T-cell (primary cell): ENCODE data around the gene SRCIN1. TPM values are rescaled to one million over a fixed set of nuclear protein-coding genes. Genes with fewer than 3 reads are reported as not detected.

Source experiments
- ATAC-seq, 4 experiments: fragments of 200-7000 bp in 3 of 4; fragments of 150-1000 bp in 1 of 4; cut with Tn5 transposase; replicated peaks in 1 of 4; 1 replicate in 3 of 4; 2 replicates in 1 of 4; pipeline ENCODE4 v1.10.0; 2021; ENCODE audit warnings: moderate library complexity in 3 of 4, mild to moderate bottlenecking in 2 of 4, moderate number of reproducible peaks in 1 of 4
- CTCF ChIA-PET, 2 donors: fragments of 300-600 bp; sonication (Branson Sonifier 250); formaldehyde crosslinking; loops; one replicate each; lab custom pipeline; 2022; ENCODE audit warnings: antibody characterized with exemption in 2 of 2; lab: Charles Lee
- POLR2A ChIA-PET, 2 donors: fragments of 300-600 bp; sonication (Branson Sonifier 250); formaldehyde crosslinking; loops; one replicate each; lab custom pipeline; 2022; ENCODE audit warnings: antibody characterized with exemption in 2 of 2; lab: Charles Lee
- DNase-seq, 35 experiments: peaks; one replicate each; pipeline versions ENCODE4 v3.0.0 to v3.0.0-alpha.2; 2013 to 2023
- H3K27ac ChIP-seq: one replicate; pipeline ENCODE4 v1.5.1; 2013; ENCODE audit warnings: low read length
- H3K27me3 ChIP-seq, 2 experiments: replicated peaks in 1 of 2; 1 replicate in 1 of 2; 2 replicates in 1 of 2; pipeline versions ENCODE4 v1.6.1 to v1.7.0; 2013; ENCODE audit warnings: low read length in 1 of 2, mixed read lengths in 1 of 2; ENCODE audit not compliant: control insufficient read depth in 2 of 2, insufficient read depth in 2 of 2; ENCODE audit errors: extremely low read depth in 1 of 2
- H3K36me3 ChIP-seq, 2 donors: 1 replicate in 1 of 2; 2 replicates in 1 of 2; pipeline versions ENCODE4 v1.6.1 to v1.7.0; 2013; ENCODE audit warnings: low read length in 1 of 2; ENCODE audit not compliant: control insufficient read depth in 2 of 2, insufficient read depth in 1 of 2; ENCODE audit errors: extremely low read depth in 1 of 2
- H3K4me1 ChIP-seq, 2 experiments: 1 replicate in 1 of 2; 2 replicates in 1 of 2; pipeline versions ENCODE4 v1.6.1 to v1.7.0; 2013; ENCODE audit warnings: low read length in 2 of 2, mixed read lengths in 1 of 2; ENCODE audit not compliant: insufficient read depth in 2 of 2, control insufficient read depth in 1 of 2; ENCODE audit errors: extremely low read depth in 1 of 2
- H3K4me3 ChIP-seq, 2 donors: 1 replicate in 1 of 2; 2 replicates in 1 of 2; pipeline versions ENCODE4 v1.5.1 to v1.7.0; 2013; ENCODE audit warnings: mild to moderate bottlenecking in 2 of 2, low read length in 1 of 2, moderate library complexity in 1 of 2; ENCODE audit not compliant: control insufficient read depth in 1 of 2; ENCODE audit errors: extremely low read depth in 1 of 2
- H3K9me3 ChIP-seq: 2 replicates; pipeline ENCODE4 v1.7.0; 2013
- H3K27ac Mint-ChIP-seq, 2 donors: one replicate each; pipeline ENCODE4 v1.8.0; 2020 to 2021; ENCODE audit warnings: mild to moderate bottlenecking in 2 of 2, mixed read lengths in 2 of 2
- H3K27me3 Mint-ChIP-seq, 2 donors: one replicate each; pipeline ENCODE4 v1.8.0; 2021 to 2022; ENCODE audit warnings: mixed read lengths in 2 of 2
- H3K36me3 Mint-ChIP-seq: one replicate; pipeline ENCODE4 v1.8.0; 2021; ENCODE audit warnings: mixed read lengths
- H3K4me1 Mint-ChIP-seq, 3 donors: one replicate each; pipeline ENCODE4 v1.8.0; 2020 to 2022; ENCODE audit warnings: mixed read lengths in 3 of 3, mild to moderate bottlenecking in 1 of 3
- H3K4me3 Mint-ChIP-seq, 3 donors: one replicate each; pipeline ENCODE4 v1.8.0; 2020 to 2022; ENCODE audit warnings: mild to moderate bottlenecking in 3 of 3, mixed read lengths in 3 of 3, moderate library complexity in 3 of 3
- H3K9me3 Mint-ChIP-seq, 3 donors: one replicate each; pipeline ENCODE4 v1.8.0; 2020 to 2022; ENCODE audit warnings: mixed read lengths in 3 of 3
- WGBS: methylation state at CpG from one replicate; pipeline ENCODE4 v1.1.5; 2013; ENCODE audit warnings: missing lambda C conversion rate; ENCODE audit not compliant: insufficient coverage; 5-methylcytosine and 5-hydroxymethylcytosine counted together
- total RNA-seq, 35 experiments: library from RNA in 6 of 35; stranded (reverse) in 6 of 35; fragments of 120-200 nt in 1 of 35; gene quantifications; one replicate each; pipeline versions ENCODE4 v1.2.1 to v1.2.4 and lab custom pipeline; 2013 to 2026

SRCIN1 gene
- total RNA-seq, 5 donors from 2014 or later (not counting 1 experiment from before 2014, with no cell fraction given) = 0.13 to 0.85 (median 0.28) TPM; not detected in 1

- Histone ChIP-seq H3K9me3 (no peaks in the 10 kb centered on the region), H3K4me1 (no peaks in the 10 kb centered on the region), H3K36me3 (no peaks in the 10 kb centered on the region), H3K27me3 (peaks cover 0 to 70% of the 10 kb centered on the region in 2 experiments), H3K4me3 (no peak overlapping the region), H3K27ac (no peak overlapping the region)
- WGBS = 83% methylated on average over 6 of the region's 12 CpGs
- Mint-ChIP-seq H3K4me3 (no peak overlapping the region), H3K4me1 (no peaks in the 10 kb centered on the region), H3K27me3 (peaks cover 8 to 39% of the 10 kb centered on the region in 2 donors), H3K27ac (no peak overlapping the region), H3K36me3 (no peaks in the 10 kb centered on the region), H3K9me3 (no peaks in the 10 kb centered on the region)
- peak in 1 of 4 experiments; percentile 7 for ATAC-seq
- CTCF ChIA-PET = interaction anchor here in 1 of 2 donors (1.0 to 1.5 kb wide), 2 partner anchors 12 to 58 kb away, joined by 3 read pairs; no protein-coding TSS in a partner anchor
- no peak for DNase-seq
- POLR2A ChIA-PET = no interaction called here
Measured at GRCh38 chr17:38545531-38546225, 60.1 kb downstream of the SRCIN1 start.

DNA sequence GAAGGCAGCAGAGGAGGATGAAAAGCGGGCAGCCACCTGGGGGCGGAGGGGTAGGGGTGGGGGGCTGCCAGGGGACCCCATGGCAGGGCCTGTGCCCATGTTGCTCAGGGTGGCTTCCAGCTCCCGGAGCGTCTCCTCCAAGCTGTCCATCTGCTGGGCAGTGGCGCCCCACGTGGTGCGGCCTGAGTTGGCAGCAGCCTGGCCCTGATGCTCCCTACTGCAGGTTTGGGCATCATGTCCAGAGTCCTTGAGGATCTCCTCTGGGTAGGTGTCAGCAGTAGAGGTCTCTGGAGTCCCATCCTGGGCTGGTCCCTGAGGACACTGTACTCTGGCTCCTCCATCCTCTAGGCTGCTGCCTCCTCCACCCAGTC, 60.9 kb downstream of the SRCIN1 start:
- Mint-ChIP-seq H3K36me3 (no peaks in the 10 kb centered on the region), H3K4me3 (no peak overlapping the region), H3K27ac (no peak overlapping the region), H3K9me3 (no peaks in the 10 kb centered on the region), H3K4me1 (no peaks in the 10 kb centered on the region), H3K27me3 (peaks cover 8 to 47% of the 10 kb centered on the region in 2 donors)
- POLR2A ChIA-PET = no interaction called here
- 100% methylated on average over 5 of the region's 7 CpGs for WGBS
- H3K36me3 ChIP-seq = no peaks in the 10 kb centered on the region
- no peaks in the 10 kb centered on the region for H3K9me3 ChIP-seq
- peaks cover 0 to 73% of the 10 kb centered on the region in 2 experiments for H3K27me3 ChIP-seq
- no peak overlapping the region for H3K27ac ChIP-seq
- ATAC-seq (no peak), DNase-seq (no peak)
- no peaks in the 10 kb centered on the region for H3K4me1 ChIP-seq
- CTCF ChIA-PET = interaction anchor here in 1 of 2 donors (1.0 to 1.5 kb wide), 2 partner anchors 13 to 57 kb away, joined by 3 read pairs; no protein-coding TSS in a partner anchor
- H3K4me3 ChIP-seq = no peak overlapping the region

DNA sequence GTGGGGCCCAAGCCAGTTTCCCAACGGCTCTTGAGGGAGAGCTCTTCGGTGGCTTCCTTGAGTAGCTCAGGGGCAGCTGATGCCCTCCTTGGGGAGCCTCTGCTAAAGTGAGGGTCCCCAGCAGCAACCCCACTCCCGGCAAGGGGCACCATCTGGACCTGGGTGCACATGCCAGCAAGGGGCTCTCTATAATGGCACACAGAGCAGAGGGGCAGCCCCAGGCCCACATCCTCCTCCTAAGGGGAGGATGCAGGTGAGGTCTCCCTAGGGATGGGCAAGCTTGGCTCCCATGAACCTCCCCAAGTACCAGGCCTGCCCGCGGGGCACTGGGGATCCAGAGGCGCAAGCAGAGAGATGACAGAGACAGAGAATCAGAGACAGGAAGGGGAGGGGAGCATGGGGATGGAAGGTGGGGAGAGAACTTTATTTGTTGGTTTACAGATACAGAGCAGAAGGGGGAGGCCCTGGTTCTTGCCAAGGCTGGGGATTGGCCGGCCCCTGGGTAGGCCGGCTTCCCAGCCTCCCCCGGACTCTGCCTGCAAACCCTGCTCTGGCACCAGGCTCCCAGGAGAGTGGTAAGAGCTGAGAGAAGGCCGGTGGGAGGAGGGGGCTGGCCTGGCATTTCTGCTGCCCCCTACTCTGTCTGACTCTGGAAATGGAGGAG, 61.4 kb downstream of the SRCIN1 start:
- H3K27me3 ChIP-seq = peaks cover 0 to 73% of the 10 kb centered on the region in 2 experiments
- H3K36me3 ChIP-seq = no peaks in the 10 kb centered on the region
- 76% methylated on average over 5 of the region's 10 CpGs for WGBS
- no peak overlapping the region for H3K27ac ChIP-seq
- no peaks in the 10 kb centered on the region for H3K9me3 Mint-ChIP-seq
- no peaks in the 10 kb centered on the region for H3K9me3 ChIP-seq
- DNase-seq = no peak
- no peaks in the 10 kb centered on the region for H3K36me3 Mint-ChIP-seq
- CTCF ChIA-PET = no interaction called here
- H3K27me3 Mint-ChIP-seq = peaks cover 8 to 46% of the 10 kb centered on the region in 2 donors
- no peak for ATAC-seq
- no peaks in the 10 kb centered on the region for H3K4me1 Mint-ChIP-seq
- no peak overlapping the region for H3K4me3 ChIP-seq
- H3K27ac Mint-ChIP-seq = no peak overlapping the region
- POLR2A ChIA-PET = no interaction called here
- no peaks in the 10 kb centered on the region for H3K4me1 ChIP-seq
- H3K4me3 Mint-ChIP-seq = no peak overlapping the region

DNA sequence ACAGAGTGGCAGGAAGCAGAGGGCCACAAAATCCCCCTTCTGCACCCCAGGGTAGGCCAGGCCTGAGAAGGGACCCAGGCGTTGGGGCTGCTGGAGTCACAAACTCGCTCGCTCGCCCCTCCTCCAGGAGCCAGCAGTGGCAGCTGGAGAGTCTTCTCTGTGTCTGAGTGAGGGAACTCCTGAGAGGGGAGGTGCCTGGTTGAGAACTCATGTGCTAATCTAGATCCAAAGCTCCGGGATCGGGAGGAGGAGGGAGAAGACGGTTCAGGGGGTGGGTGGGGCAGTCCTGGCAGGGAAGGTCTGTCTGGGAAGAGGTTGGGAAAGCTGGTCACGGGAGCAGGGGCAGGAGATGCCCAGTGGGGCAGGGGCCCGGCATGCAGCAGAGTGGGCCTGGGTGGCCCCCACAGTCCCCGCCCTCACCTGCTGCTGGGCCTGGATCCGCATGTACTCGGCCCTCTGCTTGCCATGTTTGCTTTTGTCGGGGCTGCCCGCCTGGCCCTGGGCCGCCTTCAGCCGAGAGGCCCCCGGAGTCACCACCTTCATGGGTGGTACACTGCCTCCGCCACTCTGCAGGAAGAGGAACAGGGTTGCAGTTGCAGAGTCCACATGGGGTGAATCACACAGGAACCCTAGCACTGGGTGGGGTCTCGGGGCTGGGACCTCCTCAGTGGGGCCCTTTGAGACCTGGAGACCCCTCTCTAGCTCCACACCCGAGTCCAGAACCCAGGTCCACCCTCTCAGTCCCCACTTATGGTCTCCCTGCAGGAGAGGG, 62.2 kb downstream of the SRCIN1 start:
- Mint-ChIP-seq H3K4me1 (no peaks in the 10 kb centered on the region), H3K4me3 (no peak overlapping the region), H3K27me3 (peaks cover 8 to 48% of the 10 kb centered on the region in 2 donors), H3K36me3 (no peaks in the 10 kb centered on the region), H3K9me3 (no peaks in the 10 kb centered on the region), H3K27ac (no peak overlapping the region)
- Histone ChIP-seq H3K4me3 (no peak overlapping the region), H3K27ac (no peak overlapping the region), H3K9me3 (no peaks in the 10 kb centered on the region), H3K4me1 (no peaks in the 10 kb centered on the region), H3K36me3 (no peaks in the 10 kb centered on the region), H3K27me3 (peaks cover 0 to 71% of the 10 kb centered on the region in 2 experiments)
- ATAC-seq (no peak), DNase-seq (no peak)
- CTCF ChIA-PET = no interaction called here
- POLR2A ChIA-PET = no interaction called here
- WGBS = 75% methylated on average over 16 of the region's 20 CpGs

DNA sequence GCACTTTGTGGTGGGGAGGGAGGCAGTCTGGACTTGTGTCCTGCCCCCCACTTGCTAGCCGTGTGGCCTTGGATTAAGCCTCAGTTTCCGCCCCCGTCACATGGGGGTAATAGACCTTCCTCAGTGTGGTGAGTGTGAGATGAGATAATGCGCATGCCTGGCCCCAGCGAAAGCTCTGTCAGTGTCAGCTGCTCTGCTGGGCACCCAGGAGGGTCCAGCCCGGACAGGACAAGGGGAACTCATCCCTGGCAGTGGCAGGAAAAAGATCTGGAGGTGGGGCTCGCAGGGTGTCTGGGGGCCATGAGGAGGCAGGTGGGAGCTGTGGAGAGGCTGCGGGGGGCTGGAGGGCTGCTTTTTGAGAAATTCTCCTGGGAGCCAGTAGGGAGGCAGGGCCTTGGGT, 63.5 kb downstream of the SRCIN1 start:
- H3K9me3 ChIP-seq = no peaks in the 10 kb centered on the region
- DNase-seq (no peak), ATAC-seq (no peak)
- peaks cover 0 to 59% of the 10 kb centered on the region in 2 experiments for H3K27me3 ChIP-seq
- Mint-ChIP-seq H3K4me3 (no peak overlapping the region), H3K36me3 (no peaks in the 10 kb centered on the region), H3K9me3 (no peaks in the 10 kb centered on the region), H3K27me3 (peaks cover 8 to 44% of the 10 kb centered on the region in 2 donors), H3K27ac (no peak overlapping the region), H3K4me1 (no peaks in the 10 kb centered on the region)
- CTCF ChIA-PET = no interaction called here
- WGBS = 78% methylated on average over 8 of the region's 8 CpGs
- no peak overlapping the region for H3K27ac ChIP-seq
- no peaks in the 10 kb centered on the region for H3K4me1 ChIP-seq
- no peak overlapping the region for H3K4me3 ChIP-seq
- POLR2A ChIA-PET = no interaction called here
- no peaks in the 10 kb centered on the region for H3K36me3 ChIP-seq

DNA sequence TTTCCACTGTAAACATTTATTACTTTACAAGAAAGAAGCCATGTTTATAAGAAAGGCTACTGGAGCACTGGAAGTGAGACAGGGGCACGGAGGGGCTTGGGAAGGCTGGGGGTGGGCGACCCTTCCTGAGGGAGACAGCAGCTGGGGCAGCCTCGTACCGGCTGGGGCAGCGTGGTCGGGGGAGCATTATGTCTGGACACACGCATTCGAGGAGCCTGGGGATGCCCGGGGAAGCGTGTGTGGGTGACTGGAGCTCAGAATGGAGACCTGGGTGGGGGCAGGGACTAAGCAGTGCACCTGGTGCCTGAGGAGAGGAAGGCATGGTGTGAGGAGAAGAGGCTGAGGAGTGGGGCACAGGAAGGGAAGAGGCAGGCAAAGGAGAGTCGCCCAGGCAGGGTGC, 64.5 kb downstream of the SRCIN1 start:
- H3K36me3 Mint-ChIP-seq = no peaks in the 10 kb centered on the region
- CTCF ChIA-PET = interaction anchor here in 1 of 2 donors (0.6 kb wide), 1 partner anchor 800 kb away, joined by 3 read pairs; no protein-coding TSS in a partner anchor
- DNase-seq = no peak
- Histone ChIP-seq H3K4me3 (no peak overlapping the region), H3K27ac (no peak overlapping the region), H3K9me3 (no peaks in the 10 kb centered on the region), H3K36me3 (no peaks in the 10 kb centered on the region), H3K4me1 (no peaks in the 10 kb centered on the region), H3K27me3 (peaks cover 0 to 52% of the 10 kb centered on the region in 2 experiments)
- H3K9me3 Mint-ChIP-seq = no peaks in the 10 kb centered on the region
- no peak for ATAC-seq
- H3K27ac Mint-ChIP-seq = no peak overlapping the region
- no peaks in the 10 kb centered on the region for H3K4me1 Mint-ChIP-seq
- WGBS = 61% methylated on average over 10 of the region's 11 CpGs
- POLR2A ChIA-PET = no interaction called here
- peaks cover 5 to 41% of the 10 kb centered on the region in 2 donors for H3K27me3 Mint-ChIP-seq
- H3K4me3 Mint-ChIP-seq = no peak overlapping the region
